ENCODE measurements around the gene CRAT. TPM values are rescaled to one million over a fixed set of nuclear protein-coding genes. Genes with fewer than 3 reads are reported as not detected.

Gene CRAT
- total and polyA plus RNA-seq, 2 experiments from 2014 or later = 4.6 to 9.9 TPM

- TF ChIP-seq, protein P1, sequence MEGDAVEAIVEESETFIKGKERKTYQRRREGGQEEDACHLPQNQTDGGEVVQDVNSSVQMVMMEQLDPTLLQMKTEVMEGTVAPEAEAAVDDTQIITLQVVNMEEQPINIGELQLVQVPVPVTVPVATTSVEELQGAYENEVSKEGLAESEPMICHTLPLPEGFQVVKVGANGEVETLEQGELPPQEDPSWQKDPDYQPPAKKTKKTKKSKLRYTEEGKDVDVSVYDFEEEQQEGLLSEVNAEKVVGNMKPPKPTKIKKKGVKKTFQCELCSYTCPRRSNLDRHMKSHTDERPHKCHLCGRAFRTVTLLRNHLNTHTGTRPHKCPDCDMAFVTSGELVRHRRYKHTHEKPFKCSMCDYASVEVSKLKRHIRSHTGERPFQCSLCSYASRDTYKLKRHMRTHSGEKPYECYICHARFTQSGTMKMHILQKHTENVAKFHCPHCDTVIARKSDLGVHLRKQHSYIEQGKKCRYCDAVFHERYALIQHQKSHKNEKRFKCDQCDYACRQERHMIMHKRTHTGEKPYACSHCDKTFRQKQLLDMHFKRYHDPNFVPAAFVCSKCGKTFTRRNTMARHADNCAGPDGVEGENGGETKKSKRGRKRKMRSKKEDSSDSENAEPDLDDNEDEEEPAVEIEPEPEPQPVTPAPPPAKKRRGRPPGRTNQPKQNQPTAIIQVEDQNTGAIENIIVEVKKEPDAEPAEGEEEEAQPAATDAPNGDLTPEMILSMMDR (conservative IDR thresholded peaks at IDR 0.05; ENCODE audit: low read depth in 2 of 2) = no peak
These were observed 14.7 kb downstream of the CRAT start (continued) for GRCh38 chr9:129095908-129096307.

DNA sequence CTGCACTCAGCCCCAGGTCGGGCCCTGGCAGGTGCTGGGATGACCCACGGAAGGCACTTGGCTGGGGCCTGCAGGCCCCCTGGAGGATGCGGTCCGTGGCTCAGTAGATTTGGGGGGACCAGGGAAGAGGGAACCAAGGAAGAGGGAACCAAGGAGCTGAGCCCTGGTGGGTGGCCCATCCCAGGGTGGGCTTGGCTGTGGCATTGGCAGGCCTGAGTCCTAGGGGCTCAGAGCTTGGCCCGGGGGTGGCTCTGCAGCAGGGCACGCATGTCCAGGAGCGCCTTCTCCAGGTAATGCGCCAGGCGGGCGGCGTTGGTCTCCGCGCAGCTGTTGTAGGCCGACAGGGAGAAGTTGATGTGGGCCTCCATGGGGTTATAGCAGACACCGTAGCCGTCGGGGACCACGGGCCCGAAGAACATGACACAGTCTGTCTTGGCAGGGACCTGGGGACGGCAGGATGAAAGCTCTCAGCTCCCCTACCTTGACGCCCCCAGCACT, 15.4 kb downstream of the CRAT start:
- Histone ChIP-seq H4K20me1 (replicated peaks; ENCODE audit: insufficient read depth) (peaks cover 4% of the 10 kb centered on the region; the same call in 1 of the 2 replicates), H2AFZ (no peak overlapping the region), H3K27ac (ENCODE audit: low read depth) (no peak overlapping the region), H3K4me1 (ENCODE audit: insufficient read depth) (no peaks in the 10 kb centered on the region), H3K79me2 (replicated peaks; ENCODE audit: insufficient read depth) (no peaks in the 10 kb centered on the region), H3K27me3 (ENCODE audit: insufficient read depth) (no peaks in the 10 kb centered on the region), H3K9me2 (ENCODE audit: insufficient read depth) (no peaks in the 10 kb centered on the region), H3K4me3 (no peak overlapping the region), H3K4me2 (no peak overlapping the region), H3F3A (replicated peaks; ENCODE audit: low read depth) (0 out of 2 replicates have a peak, but pooled peaks cover 3% of the 10 kb centered on the region), H3K36me3 (ENCODE audit: insufficient read depth) (no peaks in the 10 kb centered on the region)
- no peak for ATAC-seq
- no peak for DNase-seq (ENCODE audit: low spot score)
- peaks cover 14% of the 10 kb centered on the region for H3K27me3 Mint-ChIP-seq (ENCODE audit: insufficient read depth, low read depth, poor library complexity)
- TF ChIP-seq REST (IDR thresholded peaks at IDR 0.05; ENCODE audit: unreplicated experiment) = no peak
- TF ChIP-seq ZNF331 (CRISPR knock-in tag; IDR thresholded peaks at IDR 0.05; ENCODE audit: low read depth) = no peak
- no peak for TF ChIP-seq EZH2 (IDR thresholded peaks at IDR 0.05; ENCODE audit: low read depth, unreplicated experiment)
- no peak for TF ChIP-seq CREB1 (CRISPR knock-in tag; IDR thresholded peaks at IDR 0.05; ENCODE audit: low read depth)
- TF ChIP-seq EZH2phosphoT487 (IDR thresholded peaks at IDR 0.05; ENCODE audit: unreplicated experiment) = no peak
- TF ChIP-seq ZNF114 (CRISPR knock-in tag; IDR thresholded peaks at IDR 0.05) = no peak
- TF ChIP-seq, protein P2, sequence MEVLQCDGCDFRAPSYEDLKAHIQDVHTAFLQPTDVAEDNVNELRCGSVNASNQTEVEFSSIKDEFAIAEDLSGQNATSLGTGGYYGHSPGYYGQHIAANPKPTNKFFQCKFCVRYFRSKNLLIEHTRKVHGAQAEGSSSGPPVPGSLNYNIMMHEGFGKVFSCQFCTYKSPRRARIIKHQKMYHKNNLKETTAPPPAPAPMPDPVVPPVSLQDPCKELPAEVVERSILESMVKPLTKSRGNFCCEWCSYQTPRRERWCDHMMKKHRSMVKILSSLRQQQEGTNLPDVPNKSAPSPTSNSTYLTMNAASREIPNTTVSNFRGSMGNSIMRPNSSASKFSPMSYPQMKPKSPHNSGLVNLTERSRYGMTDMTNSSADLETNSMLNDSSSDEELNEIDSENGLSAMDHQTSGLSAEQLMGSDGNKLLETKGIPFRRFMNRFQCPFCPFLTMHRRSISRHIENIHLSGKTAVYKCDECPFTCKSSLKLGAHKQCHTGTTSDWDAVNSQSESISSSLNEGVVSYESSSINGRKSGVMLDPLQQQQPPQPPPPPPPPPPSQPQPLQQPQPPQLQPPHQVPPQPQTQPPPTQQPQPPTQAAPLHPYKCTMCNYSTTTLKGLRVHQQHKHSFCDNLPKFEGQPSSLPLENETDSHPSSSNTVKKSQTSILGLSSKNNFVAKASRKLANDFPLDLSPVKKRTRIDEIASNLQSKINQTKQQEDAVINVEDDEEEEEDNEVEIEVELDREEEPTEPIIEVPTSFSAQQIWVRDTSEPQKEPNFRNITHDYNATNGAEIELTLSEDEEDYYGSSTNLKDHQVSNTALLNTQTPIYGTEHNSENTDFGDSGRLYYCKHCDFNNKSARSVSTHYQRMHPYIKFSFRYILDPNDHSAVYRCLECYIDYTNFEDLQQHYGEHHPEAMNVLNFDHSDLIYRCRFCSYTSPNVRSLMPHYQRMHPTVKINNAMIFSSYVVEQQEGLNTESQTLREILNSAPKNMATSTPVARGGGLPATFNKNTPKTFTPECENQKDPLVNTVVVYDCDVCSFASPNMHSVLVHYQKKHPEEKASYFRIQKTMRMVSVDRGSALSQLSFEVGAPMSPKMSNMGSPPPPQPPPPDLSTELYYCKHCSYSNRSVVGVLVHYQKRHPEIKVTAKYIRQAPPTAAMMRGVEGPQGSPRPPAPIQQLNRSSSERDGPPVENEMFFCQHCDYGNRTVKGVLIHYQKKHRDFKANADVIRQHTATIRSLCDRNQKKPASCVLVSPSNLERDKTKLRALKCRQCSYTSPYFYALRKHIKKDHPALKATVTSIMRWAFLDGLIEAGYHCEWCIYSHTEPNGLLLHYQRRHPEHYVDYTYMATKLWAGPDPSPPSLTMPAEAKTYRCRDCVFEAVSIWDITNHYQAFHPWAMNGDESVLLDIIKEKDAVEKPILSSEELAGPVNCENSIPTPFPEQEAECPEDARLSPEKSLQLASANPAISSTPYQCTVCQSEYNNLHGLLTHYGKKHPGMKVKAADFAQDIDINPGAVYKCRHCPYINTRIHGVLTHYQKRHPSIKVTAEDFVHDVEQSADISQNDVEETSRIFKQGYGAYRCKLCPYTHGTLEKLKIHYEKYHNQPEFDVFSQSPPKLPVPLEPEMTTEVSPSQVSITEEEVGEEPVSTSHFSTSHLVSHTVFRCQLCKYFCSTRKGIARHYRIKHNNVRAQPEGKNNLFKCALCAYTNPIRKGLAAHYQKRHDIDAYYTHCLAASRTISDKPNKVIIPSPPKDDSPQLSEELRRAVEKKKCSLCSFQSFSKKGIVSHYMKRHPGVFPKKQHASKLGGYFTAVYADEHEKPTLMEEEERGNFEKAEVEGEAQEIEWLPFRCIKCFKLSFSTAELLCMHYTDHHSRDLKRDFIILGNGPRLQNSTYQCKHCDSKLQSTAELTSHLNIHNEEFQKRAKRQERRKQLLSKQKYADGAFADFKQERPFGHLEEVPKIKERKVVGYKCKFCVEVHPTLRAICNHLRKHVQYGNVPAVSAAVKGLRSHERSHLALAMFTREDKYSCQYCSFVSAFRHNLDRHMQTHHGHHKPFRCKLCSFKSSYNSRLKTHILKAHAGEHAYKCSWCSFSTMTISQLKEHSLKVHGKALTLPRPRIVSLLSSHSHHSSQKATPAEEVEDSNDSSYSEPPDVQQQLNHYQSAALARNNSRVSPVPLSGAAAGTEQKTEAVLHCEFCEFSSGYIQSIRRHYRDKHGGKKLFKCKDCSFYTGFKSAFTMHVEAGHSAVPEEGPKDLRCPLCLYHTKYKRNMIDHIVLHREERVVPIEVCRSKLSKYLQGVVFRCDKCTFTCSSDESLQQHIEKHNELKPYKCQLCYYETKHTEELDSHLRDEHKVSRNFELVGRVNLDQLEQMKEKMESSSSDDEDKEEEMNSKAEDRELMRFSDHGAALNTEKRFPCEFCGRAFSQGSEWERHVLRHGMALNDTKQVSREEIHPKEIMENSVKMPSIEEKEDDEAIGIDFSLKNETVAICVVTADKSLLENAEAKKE (CRISPR knock-in tag; IDR thresholded peaks at IDR 0.05) = no peak
- TF ChIP-seq STAT1 (IDR thresholded peaks at IDR 0.05; ENCODE audit: unreplicated experiment) = no peak
- no peak overlapping the region for H3K4me3 Mint-ChIP-seq
- no peak overlapping the region for H3K27ac Mint-ChIP-seq
- peaks cover 5% of the 10 kb centered on the region; the same call in 1 of the 3 replicates for H3K36me3 Mint-ChIP-seq (ENCODE audit: low read depth)
- no peaks in the 10 kb centered on the region for H3K9me3 Mint-ChIP-seq
- H3K4me1 Mint-ChIP-seq = peaks cover 2% of the 10 kb centered on the region; the same call in 2 of the 3 replicates

All from GM23338 (cell line).